A673 (cell line): Measurements from ENCODE around the gene BATF. TPM values are rescaled to one million over a fixed set of nuclear protein-coding genes. Genes with fewer than 3 reads are reported as not detected.

Experiments used
- BruUV-seq: library from RNA; stranded (reverse); fragments of 400-500 nt; replicated peaks from 2 replicates; lab custom pipeline; 2021; lab: Mats Ljungman, UMichigan
- CTCF ChIA-PET: fragments of 300-600 bp; sonication (Branson Sonifier 250); formaldehyde crosslinking; loops from one replicate; lab custom pipeline; 2022; ENCODE audit warnings: antibody characterized with exemption; lab: Charles Lee
- POLR2A ChIA-PET: fragments of 300-600 bp; sonication (Branson Sonifier 250); formaldehyde crosslinking; loops from one replicate; lab custom pipeline; 2022; ENCODE audit warnings: antibody characterized with exemption; ENCODE audit not compliant: low non-redundant PET; lab: Charles Lee
- DNase-seq: peaks from one replicate; pipeline ENCODE4 v3.0.0-alpha.2; 2015; ENCODE audit warnings: low spot score
- H3K27ac ChIP-seq: fragments of 200-600 bp; sonication (generic); 2 replicates; pipeline ENCODE4 v1.5.1; 2016; ENCODE audit warnings: mixed run types, low read depth, mild to moderate bottlenecking, mixed read lengths, antibody characterized with exemption, low read length; ENCODE audit not compliant: poor library complexity, severe bottlenecking
- H3K27me3 ChIP-seq: fragments of 200-600 bp; sonication (generic); replicated peaks from 2 replicates; pipeline ENCODE4 v1.6.1; 2017; ENCODE audit warnings: mixed run types, low read depth, mild to moderate bottlenecking, mixed read lengths, antibody characterized with exemption, low read length; ENCODE audit not compliant: insufficient read depth, poor library complexity
- H3K36me3 ChIP-seq: fragments of 200-600 bp; sonication (generic); 2 replicates; pipeline ENCODE4 v1.6.1; 2016; ENCODE audit warnings: mixed run types, mild to moderate bottlenecking, mixed read lengths, antibody characterized with exemption, low read length; ENCODE audit not compliant: insufficient read depth, poor library complexity, severe bottlenecking
- H3K4me1 ChIP-seq: fragments of 200-600 bp; sonication (generic); 2 replicates; pipeline ENCODE4 v1.6.1; 2017; ENCODE audit warnings: mixed run types, mild to moderate bottlenecking, mixed read lengths, antibody characterized with exemption, low read length; ENCODE audit not compliant: insufficient read depth, poor library complexity, severe bottlenecking
- H3K4me3 ChIP-seq: fragments of 200-600 bp; sonication (generic); 2 replicates; pipeline ENCODE4 v1.5.1; 2016; ENCODE audit warnings: low read depth, mixed run types, mild to moderate bottlenecking, mixed read lengths, low read length; ENCODE audit not compliant: poor library complexity, severe bottlenecking
- H3K9me3 ChIP-seq: fragments of 200-600 bp; sonication (generic); 2 replicates; pipeline ENCODE4 v1.6.1; 2016; ENCODE audit warnings: mixed run types, low read depth, mild to moderate bottlenecking, mixed read lengths, antibody characterized with exemption, low read length; ENCODE audit not compliant: poor library complexity, severe bottlenecking
- EZH2 ChIP-seq: fragments of 200-600 bp; sonication (generic); IDR thresholded peaks from 2 replicates; pipeline ENCODE4 v1.6.1; 2017; ENCODE audit warnings: borderline replicate concordance, low read depth, mild to moderate bottlenecking, mixed read lengths, antibody characterized with exemption, low read length; ENCODE audit not compliant: poor library complexity, severe bottlenecking
- intact Hi-C: fragments of 100-400 bp; cut with micrococcal nuclease; formaldehyde crosslinking; loops from one replicate; pipeline ENCODE4 v1.10.0; 2022; ENCODE audit not compliant: unreplicated experiment
- total RNA-seq: library from RNA; stranded (reverse); gene quantifications from 2 replicates; pipeline ENCODE4 v1.2.3, GENCODE V29; 2021
- TF ChIP-seq, protein P1 (sequence below): fragments of 300-800, 200-600 bp; sonication (generic); conservative IDR thresholded peaks from 2 replicates; pipeline ENCODE4 v1.5.1; 2017; ENCODE audit warnings: low read depth, mild to moderate bottlenecking, antibody characterized with exemption, low read length, moderate library complexity, mixed read lengths

BATF gene
- total RNA-seq, 1 experiment from 2014 or later = not detected

DNA sequence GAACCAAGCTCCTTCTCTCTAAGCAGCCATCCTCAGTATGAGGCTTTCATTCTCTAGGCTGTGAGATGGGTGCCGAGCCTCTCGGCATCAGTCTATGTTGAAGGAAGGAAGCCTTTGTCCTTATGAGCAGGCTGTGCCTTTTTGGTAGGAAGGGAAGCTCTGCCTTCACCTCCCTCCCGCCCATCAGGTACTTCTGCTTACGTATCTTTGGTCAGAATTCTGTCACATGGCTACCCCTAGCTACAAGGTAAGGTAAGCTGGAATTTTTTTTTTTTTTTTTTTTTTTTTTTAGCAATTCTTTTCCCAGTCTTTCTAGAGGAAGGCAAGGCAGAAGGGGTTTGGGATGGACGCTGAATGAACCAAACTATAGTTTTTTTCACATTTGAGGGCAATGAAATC lies 16.9 kb downstream of the BATF start:
- Histone ChIP-seq H3K36me3 (no peaks in the 10 kb centered on the region), H3K4me1 (no peaks in the 10 kb centered on the region), H3K27ac (no peak overlapping the region), H3K9me3 (no peaks in the 10 kb centered on the region), H3K27me3 (no peaks in the 10 kb centered on the region), H3K4me3 (no peak overlapping the region)
- ChIA-PET POLR2A (no interaction called here), CTCF (no interaction called here)
- no peak for DNase-seq
- intact Hi-C loops = no loop called here
- BruUV-seq = no TSS peak
- no peak for TF ChIP-seq EZH2
- TF ChIP-seq, protein P1, sequence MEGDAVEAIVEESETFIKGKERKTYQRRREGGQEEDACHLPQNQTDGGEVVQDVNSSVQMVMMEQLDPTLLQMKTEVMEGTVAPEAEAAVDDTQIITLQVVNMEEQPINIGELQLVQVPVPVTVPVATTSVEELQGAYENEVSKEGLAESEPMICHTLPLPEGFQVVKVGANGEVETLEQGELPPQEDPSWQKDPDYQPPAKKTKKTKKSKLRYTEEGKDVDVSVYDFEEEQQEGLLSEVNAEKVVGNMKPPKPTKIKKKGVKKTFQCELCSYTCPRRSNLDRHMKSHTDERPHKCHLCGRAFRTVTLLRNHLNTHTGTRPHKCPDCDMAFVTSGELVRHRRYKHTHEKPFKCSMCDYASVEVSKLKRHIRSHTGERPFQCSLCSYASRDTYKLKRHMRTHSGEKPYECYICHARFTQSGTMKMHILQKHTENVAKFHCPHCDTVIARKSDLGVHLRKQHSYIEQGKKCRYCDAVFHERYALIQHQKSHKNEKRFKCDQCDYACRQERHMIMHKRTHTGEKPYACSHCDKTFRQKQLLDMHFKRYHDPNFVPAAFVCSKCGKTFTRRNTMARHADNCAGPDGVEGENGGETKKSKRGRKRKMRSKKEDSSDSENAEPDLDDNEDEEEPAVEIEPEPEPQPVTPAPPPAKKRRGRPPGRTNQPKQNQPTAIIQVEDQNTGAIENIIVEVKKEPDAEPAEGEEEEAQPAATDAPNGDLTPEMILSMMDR = no peak

DNA sequence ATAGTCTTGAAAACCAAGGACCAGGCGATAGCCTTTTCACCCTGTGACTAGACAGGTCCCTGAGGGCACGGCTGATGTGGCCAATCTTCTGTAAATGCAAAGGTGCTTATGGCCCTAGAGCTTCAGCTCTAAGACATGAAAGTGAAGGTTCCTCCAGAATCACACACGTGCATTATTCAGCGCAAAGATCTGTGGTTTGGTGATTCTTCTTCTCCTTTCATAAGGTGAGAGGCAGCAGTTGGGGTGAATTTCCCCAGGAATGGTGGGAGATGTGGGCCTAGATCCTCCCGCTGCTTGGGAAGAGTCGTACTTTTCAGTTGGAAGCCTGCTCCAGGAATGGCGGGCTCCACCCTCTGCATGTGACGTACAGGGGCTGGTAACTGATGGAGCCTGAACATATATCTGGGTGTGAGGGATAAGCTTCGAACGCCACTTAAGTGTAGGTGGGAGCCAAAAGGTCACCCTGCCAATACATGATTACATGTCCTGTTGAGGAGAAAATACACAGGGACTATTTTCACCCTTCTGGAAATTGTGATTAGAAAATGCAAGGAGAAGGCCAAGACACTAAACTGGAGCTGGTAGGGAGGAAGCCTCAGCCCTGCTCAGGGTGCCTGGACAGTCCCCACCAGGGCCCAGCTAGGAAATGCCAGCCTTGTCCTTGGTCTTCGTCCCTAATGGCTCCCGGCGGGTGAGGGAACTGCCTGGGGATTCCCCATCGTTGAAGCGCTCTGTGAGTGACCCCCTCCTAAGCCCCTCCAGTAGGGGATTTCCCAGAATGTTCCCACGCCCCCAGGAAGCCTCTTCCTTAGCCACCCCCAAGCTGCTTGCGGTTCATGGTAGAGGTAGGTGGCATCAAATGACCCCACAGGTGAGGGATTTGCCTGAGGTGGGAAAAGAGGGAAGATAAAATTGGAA lies 17.6 kb downstream of the BATF start:
- BruUV-seq = no TSS peak
- no peaks in the 10 kb centered on the region for H3K27me3 ChIP-seq
- DNase-seq = no peak
- no peak overlapping the region for H3K27ac ChIP-seq
- H3K4me1 ChIP-seq = no peaks in the 10 kb centered on the region
- no peaks in the 10 kb centered on the region for H3K9me3 ChIP-seq
- no peaks in the 10 kb centered on the region for H3K36me3 ChIP-seq
- ChIA-PET CTCF (no interaction called here), POLR2A (no interaction called here)
- TF ChIP-seq EZH2 = no peak
- TF ChIP-seq, protein P1 = no peak
- no peak overlapping the region for H3K4me3 ChIP-seq
- intact Hi-C loops = no loop called here

DNA sequence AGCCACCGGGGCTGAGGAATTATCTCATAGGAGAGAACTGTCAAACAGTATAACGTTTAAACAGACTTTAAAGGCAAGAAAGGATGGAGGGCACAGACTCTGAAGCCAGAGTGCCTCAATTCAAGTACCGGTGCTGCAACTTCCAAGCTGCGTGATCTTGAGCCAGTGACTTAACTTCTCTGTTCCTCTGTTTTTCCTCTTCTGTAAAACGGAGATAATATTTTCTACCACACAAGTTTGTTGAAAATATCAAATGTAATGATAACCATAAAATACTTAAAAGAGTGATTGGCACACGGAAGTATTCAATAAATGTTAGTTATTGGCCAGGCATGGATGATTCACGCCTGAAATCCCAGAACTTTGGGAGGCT lies 18.2 kb downstream of the BATF start:
- Histone ChIP-seq H3K27ac (no peak overlapping the region), H3K27me3 (no peaks in the 10 kb centered on the region), H3K4me1 (no peaks in the 10 kb centered on the region), H3K9me3 (no peaks in the 10 kb centered on the region), H3K36me3 (no peaks in the 10 kb centered on the region), H3K4me3 (no peak overlapping the region)
- ChIA-PET POLR2A (no interaction called here), CTCF (no interaction called here)
- no TSS peak for BruUV-seq
- no peak for DNase-seq
- TF ChIP-seq, protein P1 = no peak
- no peak for TF ChIP-seq EZH2
- intact Hi-C loops = no loop called here
